ENCODE results near the gene STARD5. TPM values are rescaled to one million over a fixed set of nuclear protein-coding genes. Genes with fewer than 3 reads are reported as not detected.

Gene STARD5
- total RNA-seq, 2 donors from 2014 or later = 2.2 to 3.0 TPM

DNA sequence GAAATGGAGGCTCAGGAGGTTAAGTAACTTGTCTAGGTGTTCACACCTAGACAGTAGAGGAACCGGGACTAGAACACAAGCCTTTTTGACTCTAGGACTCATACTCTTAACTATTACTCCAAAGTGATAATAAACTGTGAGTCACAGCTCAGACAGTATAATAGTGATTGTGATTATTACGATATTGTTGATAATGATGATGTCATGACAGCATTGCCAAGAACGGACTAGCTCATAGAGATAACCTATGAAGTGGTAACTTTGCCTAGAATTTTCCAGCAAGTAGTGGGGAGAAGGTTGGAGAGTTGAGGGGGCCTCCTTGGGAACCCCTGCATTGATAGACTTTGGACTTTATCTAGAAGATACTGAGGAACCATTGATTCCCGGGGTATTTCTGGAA is 34.0 kb downstream of the STARD5 start:
- Histone ChIP-seq H3K4me3 (no peak overlapping the region), H3K9me3 (no peaks in the 10 kb centered on the region), H3K4me1 (peaks cover 0 to 12% of the 10 kb centered on the region in 2 donors), H3K27ac (no peak overlapping the region), H3K27me3 (no peaks in the 10 kb centered on the region), H3K36me3 (peaks cover 14% of the 10 kb centered on the region)
- TF ChIP-seq, protein P1, sequence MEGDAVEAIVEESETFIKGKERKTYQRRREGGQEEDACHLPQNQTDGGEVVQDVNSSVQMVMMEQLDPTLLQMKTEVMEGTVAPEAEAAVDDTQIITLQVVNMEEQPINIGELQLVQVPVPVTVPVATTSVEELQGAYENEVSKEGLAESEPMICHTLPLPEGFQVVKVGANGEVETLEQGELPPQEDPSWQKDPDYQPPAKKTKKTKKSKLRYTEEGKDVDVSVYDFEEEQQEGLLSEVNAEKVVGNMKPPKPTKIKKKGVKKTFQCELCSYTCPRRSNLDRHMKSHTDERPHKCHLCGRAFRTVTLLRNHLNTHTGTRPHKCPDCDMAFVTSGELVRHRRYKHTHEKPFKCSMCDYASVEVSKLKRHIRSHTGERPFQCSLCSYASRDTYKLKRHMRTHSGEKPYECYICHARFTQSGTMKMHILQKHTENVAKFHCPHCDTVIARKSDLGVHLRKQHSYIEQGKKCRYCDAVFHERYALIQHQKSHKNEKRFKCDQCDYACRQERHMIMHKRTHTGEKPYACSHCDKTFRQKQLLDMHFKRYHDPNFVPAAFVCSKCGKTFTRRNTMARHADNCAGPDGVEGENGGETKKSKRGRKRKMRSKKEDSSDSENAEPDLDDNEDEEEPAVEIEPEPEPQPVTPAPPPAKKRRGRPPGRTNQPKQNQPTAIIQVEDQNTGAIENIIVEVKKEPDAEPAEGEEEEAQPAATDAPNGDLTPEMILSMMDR (IDR thresholded peaks at IDR 0.05) = no peak
- no peak for DNase-seq (ENCODE audit: low spot score)

DNA sequence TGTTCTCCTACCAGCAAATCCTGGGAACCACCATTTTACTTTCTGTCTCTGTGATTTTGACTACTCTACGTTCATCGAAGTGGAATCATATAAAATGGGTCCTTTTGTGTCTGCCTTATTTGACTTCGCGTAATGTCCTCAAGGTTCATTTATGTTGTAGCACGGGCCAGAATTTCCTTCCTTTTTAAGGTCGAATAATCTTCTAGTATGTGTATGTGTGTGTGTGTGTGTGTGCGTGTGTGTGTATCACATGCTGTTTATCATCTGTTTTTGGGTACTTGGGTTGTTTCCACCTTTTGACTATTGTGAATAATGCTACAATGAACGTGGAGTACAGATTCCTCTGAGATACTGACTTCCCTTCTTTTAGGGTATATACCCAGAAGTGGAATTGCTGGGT is 35.3 kb downstream of the STARD5 start:
- no peak for DNase-seq (ENCODE audit: low spot score)
- Histone ChIP-seq H3K27ac (no peak overlapping the region), H3K4me3 (no peak overlapping the region), H3K9me3 (no peaks in the 10 kb centered on the region), H3K4me1 (no peaks in the 10 kb centered on the region), H3K36me3 (peaks cover 14% of the 10 kb centered on the region), H3K27me3 (no peaks in the 10 kb centered on the region)
- TF ChIP-seq, protein P1 (IDR thresholded peaks at IDR 0.05) = no peak

DNA sequence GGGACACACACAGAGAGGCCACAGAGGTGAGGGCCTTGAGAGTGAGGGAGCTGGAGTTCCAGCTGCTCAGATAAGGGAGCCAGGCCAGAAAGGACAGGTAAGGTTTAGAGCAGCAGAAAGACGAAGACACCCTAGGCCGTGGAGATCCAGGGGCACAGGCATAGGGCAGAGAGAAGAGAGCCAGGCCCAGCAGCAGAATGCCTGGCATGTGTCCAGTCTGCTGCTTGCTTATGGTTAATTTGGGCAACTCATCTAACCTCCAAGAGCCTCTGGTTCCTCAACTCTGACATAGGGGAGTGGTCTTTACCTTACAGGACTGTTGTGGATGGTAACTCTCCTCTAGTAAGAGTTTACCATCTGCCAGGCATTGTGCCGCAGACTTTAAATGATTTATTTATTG is 35.9 kb downstream of the STARD5 start:
- Histone ChIP-seq H3K9me3 (no peaks in the 10 kb centered on the region), H3K4me1 (no peaks in the 10 kb centered on the region), H3K27me3 (no peaks in the 10 kb centered on the region), H3K36me3 (peaks cover 14% of the 10 kb centered on the region), H3K27ac (no peak overlapping the region), H3K4me3 (no peak overlapping the region)
- DNase-seq (ENCODE audit: low spot score) = no peak
- TF ChIP-seq, protein P1 (IDR thresholded peaks at IDR 0.05) = no peak

DNA sequence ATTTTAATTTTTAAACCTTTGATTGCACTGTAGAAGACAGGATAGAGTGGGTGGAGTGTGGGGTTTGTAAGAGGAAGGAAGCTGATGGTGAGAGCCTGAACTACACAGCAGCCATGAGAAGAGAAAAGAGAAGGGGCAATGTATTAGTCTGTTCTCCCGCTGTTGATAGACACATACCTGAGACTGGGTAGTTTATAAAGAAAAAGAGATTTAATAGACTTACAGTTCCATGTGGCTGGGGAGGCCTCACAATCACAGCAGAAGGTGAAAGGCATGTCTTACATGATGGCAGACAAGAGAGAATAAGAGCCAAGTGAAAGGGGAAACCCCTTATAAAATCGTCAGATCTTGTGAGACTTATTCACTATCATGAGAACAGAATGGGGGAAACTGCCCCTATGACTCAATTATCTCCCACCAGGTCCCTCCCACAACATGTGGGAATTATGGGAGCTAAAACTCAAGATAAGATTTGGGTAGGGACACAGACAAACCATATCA is 37.3 kb downstream of the STARD5 start:
- DNase-seq (ENCODE audit: low spot score) = no peak
- Histone ChIP-seq H3K4me1 (no peaks in the 10 kb centered on the region), H3K4me3 (no peak overlapping the region), H3K36me3 (peaks cover 10% of the 10 kb centered on the region), H3K27me3 (no peaks in the 10 kb centered on the region), H3K9me3 (no peaks in the 10 kb centered on the region), H3K27ac (no peak overlapping the region)
- TF ChIP-seq, protein P1 (IDR thresholded peaks at IDR 0.05) = no peak

DNA sequence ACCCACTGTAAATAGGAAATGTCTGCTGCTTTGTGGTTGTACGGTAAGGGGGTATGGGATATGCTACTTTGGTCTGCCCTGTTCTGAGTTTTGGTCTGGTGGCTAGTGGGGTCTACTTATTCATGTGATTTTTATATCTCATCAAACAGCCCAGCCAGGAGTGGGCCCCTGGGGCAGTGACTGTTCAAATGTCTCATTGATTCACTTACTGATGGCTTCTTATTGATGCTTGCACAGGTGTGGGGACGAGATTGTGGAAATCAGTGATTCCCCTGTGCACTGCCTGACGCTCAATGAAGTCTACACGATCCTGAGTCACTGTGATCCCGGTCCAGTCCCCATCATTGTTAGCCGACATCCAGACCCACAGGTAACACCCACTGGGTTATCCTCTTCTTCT is 38.5 kb downstream of the STARD5 start:
- Histone ChIP-seq H3K4me3 (no peak overlapping the region), H3K9me3 (no peaks in the 10 kb centered on the region), H3K27me3 (no peaks in the 10 kb centered on the region), H3K4me1 (no peaks in the 10 kb centered on the region), H3K36me3 (peaks cover 10% of the 10 kb centered on the region), H3K27ac (no peak overlapping the region)
- TF ChIP-seq, protein P1 (IDR thresholded peaks at IDR 0.05) = no peak
- no peak for DNase-seq (ENCODE audit: low spot score)

Measured in right atrium auricular region (tissue), 2 donors.